ENCODE data around the gene MRPL54. TPM values are rescaled to one million over a fixed set of nuclear protein-coding genes. Genes with fewer than 3 reads are reported as not detected.

The MRPL54 gene
- total RNA-seq, 2 donors from 2014 or later, result 38.1 to 38.9 TPM

DNA sequence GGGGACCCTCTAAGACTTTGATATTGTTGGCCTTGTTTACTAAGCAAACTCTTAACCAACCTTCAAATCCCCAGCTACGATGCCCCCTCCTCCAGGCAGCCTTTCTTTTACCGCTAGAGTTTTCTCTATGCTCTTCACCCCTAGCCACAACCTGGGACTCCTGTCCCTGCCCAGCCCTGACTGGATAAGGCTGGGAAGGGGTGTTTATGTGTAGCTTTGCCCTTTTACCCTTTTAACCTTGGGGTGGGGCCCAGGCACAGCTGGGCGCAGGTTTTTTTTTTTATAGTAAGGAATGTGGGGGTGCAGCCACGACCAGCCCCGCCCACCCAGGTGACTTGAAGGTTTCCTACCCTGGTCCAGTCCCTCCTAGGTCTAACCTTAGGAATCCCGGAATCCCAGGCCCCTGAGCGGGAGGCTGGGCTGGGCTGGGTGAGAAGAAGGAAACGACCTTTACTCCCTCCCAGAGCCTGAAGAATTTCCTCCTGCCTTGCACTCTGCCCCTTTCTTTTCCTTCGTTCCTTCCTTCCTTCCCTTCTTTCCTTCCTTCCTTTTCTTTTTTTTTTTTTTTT, 42.0 kb upstream of the MRPL54 start:
- Mint-ChIP-seq H3K9me3 (no peaks in the 10 kb centered on the region), H3K4me1 (peaks cover 4% of the 10 kb centered on the region), H3K27me3 (ENCODE audit: insufficient read depth) (peaks cover 10% of the 10 kb centered on the region), H3K36me3 (ENCODE audit: low read depth) (no peaks in the 10 kb centered on the region), H3K27ac (no peak overlapping the region), H3K4me3 (no peak overlapping the region)
- Histone ChIP-seq H3K4me1 (ENCODE audit: control insufficient read depth, insufficient read depth, low read length) (no peaks in the 10 kb centered on the region), H3K36me3 (ENCODE audit: control insufficient read depth, insufficient read depth, low read length) (no peaks in the 10 kb centered on the region), H3K27ac (ENCODE audit: low read depth, low read length) (no peak overlapping the region), H3K4me3 (ENCODE audit: low read length) (no peak overlapping the region), H3K9me3 (ENCODE audit: control insufficient read depth, low read length) (no peaks in the 10 kb centered on the region), H3K27me3 (ENCODE audit: control insufficient read depth, insufficient read depth, low read length, poor library complexity, severe bottlenecking) (peaks cover 7% of the 10 kb centered on the region), H3K9ac (ENCODE audit: extremely low read depth, low read length, poor library complexity, severe bottlenecking) (no peak overlapping the region)
- no peak for TF ChIP-seq CTCF (conservative IDR thresholded peaks at IDR 0.05)
- DNase-seq, result no peak
- 54% methylated on average over 9 of the region's 9 CpGs; no CpG with 5 or more reads in 1 of the 2 experiments for WGBS, 2 experiments (ENCODE audit: insufficient coverage in 1 of 2, insufficient read length in 1 of 2)

DNA sequence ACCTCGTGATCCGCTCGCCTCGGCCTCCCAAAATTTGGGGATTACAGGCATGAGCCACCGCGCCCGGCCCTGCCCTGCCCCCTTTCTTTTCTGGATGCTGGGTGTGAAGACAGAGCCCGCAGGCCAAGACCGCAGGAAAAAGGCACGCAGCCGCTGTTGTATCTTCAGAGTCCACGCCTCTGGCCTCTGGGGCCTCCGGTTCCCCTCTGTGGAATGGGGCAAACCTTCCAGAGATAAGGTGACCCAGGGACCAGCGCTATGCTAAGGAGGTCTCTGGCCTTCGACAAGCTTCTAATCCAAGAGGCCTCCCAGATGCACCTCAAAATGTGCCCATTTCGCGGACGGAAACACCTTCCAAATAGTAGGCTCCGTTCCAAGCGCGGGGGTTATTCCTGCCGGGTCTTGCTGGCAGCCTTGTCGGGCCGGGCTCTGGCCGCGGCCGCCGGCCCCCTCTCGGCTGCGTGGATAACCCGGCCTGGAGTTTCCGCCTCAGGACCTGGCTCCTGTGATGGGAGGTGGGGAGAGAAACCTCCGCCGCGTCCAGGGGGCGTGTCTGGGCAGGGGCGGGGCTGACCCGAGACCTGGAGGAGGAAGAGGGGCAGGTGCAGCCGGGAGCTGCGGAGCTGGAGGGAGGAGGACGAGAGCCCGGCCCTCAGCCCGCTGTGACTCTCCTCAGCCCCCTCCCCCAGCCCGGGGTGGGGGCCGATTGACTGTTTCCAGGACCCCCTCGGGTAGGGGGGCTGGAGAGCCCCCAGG, 41.2 kb upstream of the MRPL54 start:
- no peaks in the 10 kb centered on the region for H3K9me3 ChIP-seq (ENCODE audit: control insufficient read depth, low read length)
- Mint-ChIP-seq H3K9me3 (no peaks in the 10 kb centered on the region), H3K4me1 (peaks cover 4% of the 10 kb centered on the region), H3K27me3 (ENCODE audit: insufficient read depth) (peaks cover 12% of the 10 kb centered on the region), H3K27ac (no peak overlapping the region), H3K36me3 (ENCODE audit: low read depth) (no peaks in the 10 kb centered on the region), H3K4me3 (peak overlapping the region; percentile 63)
- peak; percentile 99 for DNase-seq
- H3K27ac ChIP-seq (ENCODE audit: low read depth, low read length), result no peak overlapping the region
- no peak overlapping the region for H3K9ac ChIP-seq (ENCODE audit: extremely low read depth, low read length, poor library complexity, severe bottlenecking)
- WGBS, 2 experiments (ENCODE audit: insufficient coverage in 1 of 2, insufficient read length in 1 of 2), result 27 to 41% methylated on average over 26 to 44 of the region's 46 CpGs
- peaks cover 7% of the 10 kb centered on the region for H3K27me3 ChIP-seq (ENCODE audit: control insufficient read depth, insufficient read depth, low read length, poor library complexity, severe bottlenecking)
- TF ChIP-seq CTCF (conservative IDR thresholded peaks at IDR 0.05), result no peak
- no peaks in the 10 kb centered on the region for H3K4me1 ChIP-seq (ENCODE audit: control insufficient read depth, insufficient read depth, low read length)
- H3K4me3 ChIP-seq (ENCODE audit: low read length), result peak overlapping the region; percentile 76
- H3K36me3 ChIP-seq (ENCODE audit: control insufficient read depth, insufficient read depth, low read length), result no peaks in the 10 kb centered on the region

DNA sequence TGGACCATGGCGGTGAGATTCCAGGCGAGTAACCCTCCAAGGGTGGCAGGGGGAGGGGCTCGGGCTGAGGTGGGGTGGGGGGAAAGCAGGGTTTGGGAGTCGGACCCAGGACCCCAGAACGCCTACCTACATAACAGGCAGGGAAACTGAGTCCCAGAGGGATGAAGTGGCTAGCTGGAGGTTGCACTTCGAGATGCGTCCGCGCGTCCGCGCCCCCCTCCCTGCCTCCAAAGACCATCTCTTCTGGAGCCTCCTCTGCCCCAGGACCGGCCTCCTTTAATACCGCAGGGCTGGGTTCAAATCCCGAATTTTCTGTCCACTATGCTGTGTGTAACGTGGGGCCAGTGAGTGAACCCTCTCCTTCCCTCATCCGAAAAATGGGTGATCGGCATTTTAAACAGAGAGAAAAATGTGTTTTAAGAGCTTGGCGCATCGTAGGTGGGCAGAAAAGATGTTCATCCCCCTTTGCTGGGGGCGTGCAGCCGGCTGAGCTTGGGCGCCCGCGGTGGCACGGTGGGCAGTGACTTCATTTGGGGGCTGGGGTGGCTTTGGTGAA, 40.5 kb upstream of the MRPL54 start:
- H3K36me3 Mint-ChIP-seq (ENCODE audit: low read depth), result no peaks in the 10 kb centered on the region
- H3K9ac ChIP-seq (ENCODE audit: extremely low read depth, low read length, poor library complexity, severe bottlenecking), result no peak overlapping the region

More for the DNA sequence above, 40.5 kb upstream of the MRPL54 start:
- Mint-ChIP-seq H3K27me3 (ENCODE audit: insufficient read depth) (peaks cover 12% of the 10 kb centered on the region), H3K27ac (no peak overlapping the region), H3K4me3 (peak overlapping the region; percentile 63), H3K9me3 (no peaks in the 10 kb centered on the region), H3K4me1 (peaks cover 4% of the 10 kb centered on the region)
- H3K27me3 ChIP-seq (ENCODE audit: control insufficient read depth, insufficient read depth, low read length, poor library complexity, severe bottlenecking), result peaks cover 7% of the 10 kb centered on the region
- H3K4me1 ChIP-seq (ENCODE audit: control insufficient read depth, insufficient read depth, low read length), result no peaks in the 10 kb centered on the region
- H3K27ac ChIP-seq (ENCODE audit: low read depth, low read length), result no peak overlapping the region
- H3K9me3 ChIP-seq (ENCODE audit: control insufficient read depth, low read length), result no peaks in the 10 kb centered on the region
- peak overlapping the region; percentile 76 for H3K4me3 ChIP-seq (ENCODE audit: low read length)
- no peak for TF ChIP-seq CTCF (conservative IDR thresholded peaks at IDR 0.05)
- 5 to 6% methylated on average over 7 to 26 of the region's 26 CpGs for WGBS, 2 experiments (ENCODE audit: insufficient coverage in 1 of 2, insufficient read length in 1 of 2)
- DNase-seq, result no peak
- no peaks in the 10 kb centered on the region for H3K36me3 ChIP-seq (ENCODE audit: control insufficient read depth, insufficient read depth, low read length)

Data from endodermal cell (in vitro differentiated cells).